Measurements from ENCODE around the gene EPHB2.

- TF ChIP-seq CTCF (IDR thresholded peaks at IDR 0.05; ENCODE audit: extremely low read depth in 1 of 2, insufficient read depth in 1 of 2, low read depth in 1 of 2, low read length in 2 of 2) = no peak
- TF ChIP-seq JUN (IDR thresholded peaks at IDR 0.05; ENCODE audit: borderline replicate concordance, insufficient read depth, insufficient read length, low read depth) = no peak
- TF ChIP-seq POLR2A (IDR thresholded peaks at IDR 0.05; ENCODE audit: low read depth, low read length) = no peak
- no peak for TF ChIP-seq MAX (IDR thresholded peaks at IDR 0.05; ENCODE audit: insufficient read depth, insufficient read length)
- no peak for TF ChIP-seq EZH2 (IDR thresholded peaks at IDR 0.05; ENCODE audit: borderline replicate concordance, low read depth, low read length, severe bottlenecking)
- no peak for TF ChIP-seq POLR2AphosphoS5 (IDR thresholded peaks at IDR 0.05; ENCODE audit: insufficient read depth, low read depth, low read length)
- TF ChIP-seq GATA2 (IDR thresholded peaks at IDR 0.05; ENCODE audit: insufficient read depth, insufficient read length, low read depth, low read length) = no peak
- no peak for TF ChIP-seq FOS (IDR thresholded peaks at IDR 0.05; ENCODE audit: borderline replicate concordance, insufficient read depth, low read length)
Observed at GRCh38 chr1:22870201-22870871, 159.7 kb downstream of the EPHB2 start.
